AG10803 (cell line): ENCODE results near the gene CTBP2.

Source experiments
- DNase-seq: peaks from one replicate; pipeline ENCODE4 v3.0.0; 2010; ENCODE audit warnings: low read depth
- H3K4me3 ChIP-seq: 2 replicates; pipeline ENCODE4 v1.5.1; 2011; ENCODE audit warnings: mild to moderate bottlenecking, low read length, control low read depth
- CTCF ChIP-seq: conservative IDR thresholded peaks from 2 replicates; pipeline ENCODE4 v1.5.1; 2011; ENCODE audit warnings: mild to moderate bottlenecking, low read length, control low read depth, inconsistent platforms

Gene CTBP2

GRCh38 chr10:125203186-125203800 lies 42.9 kb upstream of the CTBP2 start:
- no peak overlapping the region for H3K4me3 ChIP-seq
- DNase-seq, result no peak
- no peak for TF ChIP-seq CTCF

DNA sequence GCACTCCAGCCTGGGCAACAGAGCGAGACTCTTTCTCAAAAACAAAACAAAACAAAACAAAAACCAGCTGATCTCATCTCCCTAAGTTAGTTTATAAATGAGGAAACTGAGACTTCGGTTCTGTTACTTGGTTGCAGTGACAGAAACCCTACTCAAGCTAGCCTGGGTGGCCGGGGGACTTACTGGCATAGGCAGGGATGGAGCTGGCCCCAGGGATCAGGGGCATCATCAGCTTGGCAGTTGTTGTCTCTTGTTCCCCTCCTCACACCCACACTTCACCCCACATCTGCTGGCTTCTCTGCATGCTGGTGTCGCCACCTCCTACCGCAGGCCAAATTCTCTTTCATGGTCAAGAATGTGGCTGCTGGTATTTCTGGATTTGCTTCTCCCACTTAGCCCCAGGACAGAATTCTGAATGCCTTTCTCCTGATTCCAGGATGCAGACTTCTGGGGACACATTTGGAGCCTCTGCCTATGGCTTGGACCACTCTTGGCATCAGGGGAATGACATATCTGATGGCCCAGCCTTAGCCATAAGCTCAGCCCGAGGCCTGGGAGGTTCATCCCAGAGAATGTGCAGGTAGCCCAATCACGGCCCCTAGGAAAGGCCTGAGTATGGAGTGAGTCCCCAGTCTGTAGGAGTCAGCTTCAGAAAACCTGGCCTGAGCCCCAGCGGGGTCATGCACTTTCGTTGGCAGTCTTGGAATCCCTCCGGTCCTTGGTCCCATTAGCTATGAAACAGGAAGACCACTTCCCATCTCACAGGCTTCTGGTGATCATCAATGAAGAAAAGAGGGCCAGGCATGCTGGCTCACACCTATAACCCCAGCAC lies 41.6 kb upstream of the CTBP2 start:
- no peak for TF ChIP-seq CTCF

GRCh38 chr10:125201108-125201524 lies 40.8 kb upstream of the CTBP2 start:
- TF ChIP-seq CTCF, result no peak
- no peak overlapping the region for H3K4me3 ChIP-seq
- no peak for DNase-seq

More for the DNA sequence above, 41.6 kb upstream of the CTBP2 start:
- H3K4me3 ChIP-seq, result no peak overlapping the region
- no peak for DNase-seq

- DNase-seq, result no peak
- no peak for TF ChIP-seq CTCF
- H3K4me3 ChIP-seq, result no peak overlapping the region
These were observed 40.0 kb upstream of the CTBP2 start for GRCh38 chr10:125200396-125200795.

DNA sequence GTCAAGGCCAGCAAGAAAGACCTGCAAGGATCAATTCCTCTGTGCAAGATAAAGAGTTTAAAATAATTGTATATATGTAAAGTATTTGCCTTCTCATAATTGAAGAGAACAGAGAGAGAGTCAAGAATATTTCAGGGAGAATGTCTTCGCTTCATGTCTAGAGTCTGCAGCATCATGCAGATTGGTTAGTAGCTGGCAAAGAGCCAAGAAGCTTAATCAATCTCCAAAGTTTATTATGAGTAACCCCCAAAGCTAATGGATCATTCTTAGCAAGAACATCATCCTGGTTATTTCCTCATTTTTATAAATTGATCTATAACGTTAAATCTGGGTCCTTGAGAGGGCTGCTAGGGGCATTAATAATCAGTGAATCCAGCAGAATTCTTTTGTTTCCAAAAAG lies 38.9 kb upstream of the CTBP2 start:
- TF ChIP-seq CTCF, result no peak
- no peak for DNase-seq
- no peak overlapping the region for H3K4me3 ChIP-seq

DNA sequence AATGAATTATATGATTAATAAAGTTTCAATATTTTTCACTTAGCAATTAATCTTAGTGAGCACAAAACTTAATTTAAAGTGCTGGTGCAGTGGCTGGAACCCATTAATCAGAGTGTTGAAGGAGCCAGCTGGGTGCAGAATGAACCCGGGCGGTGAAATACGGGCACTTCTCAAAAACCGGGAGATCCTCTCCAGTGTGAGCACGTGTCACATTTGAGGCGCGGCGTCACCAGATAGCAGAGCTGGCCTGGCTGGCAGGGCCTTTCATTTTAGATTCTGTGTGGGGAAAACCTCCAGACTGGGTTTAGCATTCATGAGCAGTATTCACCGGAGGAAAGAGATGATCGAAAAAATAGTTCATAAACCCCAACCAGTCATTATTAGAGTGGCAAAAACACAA lies 34.5 kb upstream of the CTBP2 start:
- no peak for DNase-seq
- H3K4me3 ChIP-seq, result no peak overlapping the region
- no peak for TF ChIP-seq CTCF
